Smooth muscle cell (in vitro differentiated cells): ENCODE measurements around the gene MPPED2. TPM values are rescaled to one million over a fixed set of nuclear protein-coding genes. Genes with fewer than 3 reads are reported as not detected.

ENCODE experiments used
- DNase-seq: peaks from one replicate; lab custom pipeline; 2025; ENCODE audit not compliant: unreplicated experiment; lab: John Stamatoyannopoulos, UW
- H2AFZ ChIP-seq: fragments of 200-600 bp; sonication (generic); 2 replicates; pipeline ENCODE4 v1.6.0; 2016; ENCODE audit warnings: antibody characterized with exemption, low read depth, mild to moderate bottlenecking
- H3F3A ChIP-seq: fragments of 200-600 bp; sonication (generic); 2 replicates; pipeline ENCODE4 v1.6.0; 2017; ENCODE audit warnings: antibody characterized with exemption, low read depth
- H3K27ac ChIP-seq: fragments of 200-600 bp; sonication (generic); 2 replicates; pipeline ENCODE4 v1.5.1; 2016; ENCODE audit warnings: low read depth, mild to moderate bottlenecking
- H3K27me3 ChIP-seq: fragments of 200-600 bp; sonication (generic); 2 replicates; pipeline ENCODE4 v1.6.1; 2016; ENCODE audit warnings: low read depth, mild to moderate bottlenecking
- H3K36me3 ChIP-seq: fragments of 200-600 bp; sonication (generic); 2 replicates; pipeline ENCODE4 v1.5.1; 2016; ENCODE audit warnings: low read depth
- H3K4me1 ChIP-seq: fragments of 200-600 bp; sonication (generic); 2 replicates; pipeline ENCODE4 v1.5.1; 2016; ENCODE audit warnings: low read depth
- H3K4me2 ChIP-seq: fragments of 200-600 bp; sonication (generic); 2 replicates; pipeline ENCODE4 v1.6.0; 2016; ENCODE audit warnings: mild to moderate bottlenecking
- H3K4me3 ChIP-seq: fragments of 200-600 bp; sonication (generic); 2 replicates; pipeline ENCODE4 v1.5.1; 2016; ENCODE audit warnings: mild to moderate bottlenecking
- H3K79me2 ChIP-seq: fragments of 200-600 bp; sonication (generic); 2 replicates; pipeline ENCODE4 v1.6.0; 2016; ENCODE audit warnings: low read depth, mild to moderate bottlenecking
- H3K9ac ChIP-seq: fragments of 200-600 bp; sonication (generic); 2 replicates; pipeline ENCODE4 v1.6.0; 2016; ENCODE audit warnings: low read depth
- H3K9me3 ChIP-seq: fragments of 200-600 bp; sonication (generic); replicated peaks from 2 replicates; pipeline ENCODE4 v1.5.1; 2016; ENCODE audit warnings: low read depth
- H4K20me1 ChIP-seq: fragments of 200-600 bp; sonication (generic); 2 replicates; pipeline ENCODE4 v1.6.0; 2016; ENCODE audit warnings: low read depth
- WGBS: methylation state at CpG from one replicate; pipeline ENCODE4 v1.1.7; 2016; ENCODE audit warnings: low lambda C conversion rate; 5-methylcytosine and 5-hydroxymethylcytosine counted together
- polyA plus RNA-seq: library from polyadenylated mRNA; unstranded; fragments of >200 nt; fragmentation: Nextera tagmentation; extraction: Ambion mirVana; gene quantifications from 2 replicates; pipeline ENCODE4 v1.2.1, GENCODE V29; 2016
- total RNA-seq: library from RNA; depleted of rRNA; stranded (reverse); fragments of >200 nt; gene quantifications from 2 replicates; pipeline ENCODE4 v1.2.3, GENCODE V29; 2014
- TF ChIP-seq, protein P1 (sequence below): fragments of 200-600 bp; sonication (generic); IDR thresholded peaks from 2 replicates; pipeline ENCODE4 v1.5.1; 2017; ENCODE audit warnings: borderline replicate concordance, mild to moderate bottlenecking, antibody characterized with exemption; ENCODE audit not compliant: insufficient read depth, poor library complexity, severe bottlenecking

MPPED2 gene
- total and polyA plus RNA-seq, 2 experiments from 2014 or later, result 0.82 to 1.4 TPM

DNA sequence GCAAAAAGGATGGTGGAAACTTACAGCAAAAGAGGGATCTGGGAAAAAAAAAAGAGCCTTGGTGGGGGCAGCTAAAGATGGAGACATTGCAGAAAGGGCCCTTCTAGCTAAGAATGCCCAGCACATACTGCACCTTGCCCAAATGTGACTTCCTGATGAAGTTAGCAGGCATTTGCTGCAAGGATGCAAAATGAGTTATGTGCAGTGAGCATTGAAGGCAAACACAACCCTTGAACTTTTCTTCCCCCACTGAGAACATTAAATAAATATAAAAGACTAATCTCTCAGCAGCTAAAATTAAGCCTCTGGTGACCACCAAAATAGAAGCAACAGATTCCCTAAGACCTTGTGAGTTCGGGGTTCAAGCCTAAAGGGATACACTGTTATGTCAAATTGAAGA, 133.3 kb downstream of the MPPED2 start:
- no peaks in the 10 kb centered on the region for H3F3A ChIP-seq
- H2AFZ ChIP-seq, result no peak overlapping the region
- H3K27me3 ChIP-seq, result no peaks in the 10 kb centered on the region
- no peak for DNase-seq
- H3K4me2 ChIP-seq, result no peak overlapping the region
- no peak overlapping the region for H3K9ac ChIP-seq
- H3K36me3 ChIP-seq, result no peaks in the 10 kb centered on the region
- no peak overlapping the region for H3K4me3 ChIP-seq
- no peak overlapping the region for H3K27ac ChIP-seq
- peaks cover 20% of the 10 kb centered on the region for H3K4me1 ChIP-seq
- WGBS, result 94% methylated on average over 1 of the region's 1 CpG
- no peaks in the 10 kb centered on the region for H3K9me3 ChIP-seq
- no peaks in the 10 kb centered on the region for H4K20me1 ChIP-seq
- TF ChIP-seq, protein P1, sequence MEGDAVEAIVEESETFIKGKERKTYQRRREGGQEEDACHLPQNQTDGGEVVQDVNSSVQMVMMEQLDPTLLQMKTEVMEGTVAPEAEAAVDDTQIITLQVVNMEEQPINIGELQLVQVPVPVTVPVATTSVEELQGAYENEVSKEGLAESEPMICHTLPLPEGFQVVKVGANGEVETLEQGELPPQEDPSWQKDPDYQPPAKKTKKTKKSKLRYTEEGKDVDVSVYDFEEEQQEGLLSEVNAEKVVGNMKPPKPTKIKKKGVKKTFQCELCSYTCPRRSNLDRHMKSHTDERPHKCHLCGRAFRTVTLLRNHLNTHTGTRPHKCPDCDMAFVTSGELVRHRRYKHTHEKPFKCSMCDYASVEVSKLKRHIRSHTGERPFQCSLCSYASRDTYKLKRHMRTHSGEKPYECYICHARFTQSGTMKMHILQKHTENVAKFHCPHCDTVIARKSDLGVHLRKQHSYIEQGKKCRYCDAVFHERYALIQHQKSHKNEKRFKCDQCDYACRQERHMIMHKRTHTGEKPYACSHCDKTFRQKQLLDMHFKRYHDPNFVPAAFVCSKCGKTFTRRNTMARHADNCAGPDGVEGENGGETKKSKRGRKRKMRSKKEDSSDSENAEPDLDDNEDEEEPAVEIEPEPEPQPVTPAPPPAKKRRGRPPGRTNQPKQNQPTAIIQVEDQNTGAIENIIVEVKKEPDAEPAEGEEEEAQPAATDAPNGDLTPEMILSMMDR, result no peak
- H3K79me2 ChIP-seq, result no peaks in the 10 kb centered on the region

DNA sequence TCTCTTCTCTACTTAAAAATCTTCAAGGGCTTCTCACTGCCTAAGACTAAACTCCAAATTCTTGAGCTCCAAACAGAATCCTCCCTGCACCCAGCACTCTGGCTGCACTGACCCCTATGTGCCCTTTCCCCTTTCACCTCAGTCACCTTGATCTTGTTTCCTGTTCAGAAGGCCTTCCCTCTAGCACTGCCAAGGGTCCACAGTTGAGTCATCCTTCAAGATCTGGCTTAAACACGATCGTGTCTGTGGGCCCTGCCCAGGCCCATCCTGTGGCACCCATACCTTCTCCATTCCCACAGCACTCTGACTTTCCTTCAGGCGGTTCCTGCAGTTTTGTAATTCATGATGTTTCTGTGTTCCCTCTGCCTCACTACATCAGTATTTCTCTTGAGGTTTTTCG, 134.0 kb downstream of the MPPED2 start:
- no peak overlapping the region for H3K27ac ChIP-seq
- WGBS, result 69% methylated on average over 4 of the region's 4 CpGs
- H2AFZ ChIP-seq, result no peak overlapping the region
- H4K20me1 ChIP-seq, result no peaks in the 10 kb centered on the region
- TF ChIP-seq, protein P1, result no peak
- H3K9ac ChIP-seq, result no peak overlapping the region
- no peak overlapping the region for H3K4me2 ChIP-seq
- no peak overlapping the region for H3K4me3 ChIP-seq
- peaks cover 20% of the 10 kb centered on the region for H3K4me1 ChIP-seq
- H3K36me3 ChIP-seq, result no peaks in the 10 kb centered on the region
- no peaks in the 10 kb centered on the region for H3K27me3 ChIP-seq
- no peaks in the 10 kb centered on the region for H3K79me2 ChIP-seq
- no peaks in the 10 kb centered on the region for H3F3A ChIP-seq
- H3K9me3 ChIP-seq, result no peaks in the 10 kb centered on the region
- DNase-seq, result no peak

DNA sequence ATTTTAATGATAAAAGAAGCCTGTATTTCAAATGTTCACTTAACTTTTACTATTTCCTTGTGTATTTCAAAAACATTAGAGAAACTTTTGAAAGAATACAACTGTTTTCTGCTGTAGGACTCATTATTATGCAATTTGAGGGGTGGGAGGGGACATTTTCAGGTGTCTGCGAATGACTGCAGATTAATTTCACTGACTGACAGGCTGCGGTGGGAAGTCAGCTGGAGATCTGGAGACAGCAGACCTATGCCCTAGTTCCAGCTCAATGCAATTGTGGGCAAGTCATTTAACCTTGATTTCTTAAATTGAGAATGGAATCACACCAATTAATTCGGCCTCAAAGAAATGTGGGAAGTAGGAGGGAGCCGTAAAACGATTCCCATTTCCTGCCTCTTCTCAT, 134.5 kb downstream of the MPPED2 start:
- Histone ChIP-seq H3K36me3 (no peaks in the 10 kb centered on the region), H4K20me1 (no peaks in the 10 kb centered on the region), H3K9ac (no peak overlapping the region), H3K27me3 (no peaks in the 10 kb centered on the region), H3K79me2 (no peaks in the 10 kb centered on the region), H3K27ac (no peak overlapping the region), H3K4me1 (peaks cover 20% of the 10 kb centered on the region), H3K9me3 (no peaks in the 10 kb centered on the region), H3K4me3 (no peak overlapping the region), H2AFZ (no peak overlapping the region), H3K4me2 (no peak overlapping the region), H3F3A (no peaks in the 10 kb centered on the region)
- no peak for DNase-seq
- 66% methylated on average over 5 of the region's 5 CpGs for WGBS
- TF ChIP-seq, protein P1, result no peak

DNA sequence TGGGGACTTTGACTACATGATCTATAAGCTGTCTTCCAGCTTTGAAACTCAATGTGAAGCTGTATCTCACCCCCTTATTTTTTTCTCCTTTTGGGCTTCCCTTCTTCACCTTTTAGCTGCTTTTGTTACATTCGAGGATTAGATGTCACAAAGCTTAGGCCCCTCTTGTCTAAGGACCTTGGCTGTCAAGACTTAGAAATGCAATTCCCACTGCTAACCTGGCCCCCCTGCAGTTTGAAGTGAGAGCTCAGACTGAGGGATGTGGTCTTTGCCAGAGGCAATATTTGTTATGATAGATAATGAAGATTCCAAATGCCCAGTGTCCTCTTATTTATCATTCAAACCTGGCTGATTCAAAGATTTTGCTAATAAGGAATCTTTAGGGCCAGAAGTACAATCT, 135.0 kb downstream of the MPPED2 start:
- Histone ChIP-seq H3K4me1 (peaks cover 20% of the 10 kb centered on the region), H3K27me3 (no peaks in the 10 kb centered on the region), H3K9me3 (no peaks in the 10 kb centered on the region), H3K9ac (no peak overlapping the region), H3K36me3 (no peaks in the 10 kb centered on the region), H3K79me2 (no peaks in the 10 kb centered on the region), H3K4me2 (no peak overlapping the region), H3K4me3 (no peak overlapping the region), H4K20me1 (no peaks in the 10 kb centered on the region), H3F3A (no peaks in the 10 kb centered on the region), H3K27ac (no peak overlapping the region), H2AFZ (no peak overlapping the region)
- no peak for DNase-seq
- WGBS, result 68% methylated on average over 1 of the region's 1 CpG
- TF ChIP-seq, protein P1, result no peak
